ENCODE results near the gene ZCCHC17.

- TF ChIP-seq POLR2AphosphoS5 (IDR thresholded peaks at IDR 0.05; ENCODE audit: insufficient read depth in 1 of 2, low read depth in 1 of 2) (no peak), POLR2A (IDR thresholded peaks at IDR 0.05) (no peak), CTCF (IDR thresholded peaks at IDR 0.05) (no peak)
These were observed 31.9 kb upstream of the ZCCHC17 start for GRCh38 chr1:31264790-31265386.

Data from vagina (tissue), 2 donors.